GM20431 (cell line): ENCODE measurements around the gene SIRT6.
"Not testable (repeated sequence)": the region's sequence is repeated elsewhere in the genome, so short reads cannot be mapped to it uniquely, and the experiment has no call there.

ENCODE experiments used
- in situ Hi-C: fragments of 300-500 bp; cut with MseI, MboI; formaldehyde crosslinking; loops from one replicate; pipeline ENCODE4 v1.15.0; 2020; ENCODE audit warnings: low sequenced_read_pairs; ENCODE audit not compliant: unreplicated experiment

SIRT6 gene

GRCh38 chr19:4200940-4201542 lies 18.7 kb upstream of the SIRT6 start:
- in situ Hi-C loops, result no loop called here

GRCh38 chr19:4199699-4200293 lies 17.4 kb upstream of the SIRT6 start:
- in situ Hi-C loops, result no loop called here

GRCh38 chr19:4198467-4199126 lies 16.2 kb upstream of the SIRT6 start:
- in situ Hi-C loops, result no loop called here

GRCh38 chr19:4197625-4198466 lies 15.5 kb upstream of the SIRT6 start:
- in situ Hi-C loops, result no loop called here

- in situ Hi-C loops, result no loop called here
Measured at GRCh38 chr19:4197228-4197624, 14.9 kb upstream of the SIRT6 start.

- in situ Hi-C loops, result no loop called here
Measured at GRCh38 chr19:4196587-4197148, 14.3 kb upstream of the SIRT6 start.

GRCh38 chr19:4196009-4196408 lies 13.6 kb upstream of the SIRT6 start:
- in situ Hi-C loops, result no loop called here

- in situ Hi-C loops, result no loop called here
Measured at GRCh38 chr19:4194353-4194752, 12.0 kb upstream of the SIRT6 start.

- in situ Hi-C loops, result not testable (repeated sequence)
Measured at GRCh38 chr19:4192537-4192936, 10.2 kb upstream of the SIRT6 start.

GRCh38 chr19:4189641-4190040 lies 7.3 kb upstream of the SIRT6 start:
- in situ Hi-C loops, result no loop called here

- in situ Hi-C loops, result no loop called here
Measured at GRCh38 chr19:4187313-4188122, 5.2 kb upstream of the SIRT6 start.

GRCh38 chr19:4186087-4186993 lies 4.0 kb upstream of the SIRT6 start:
- in situ Hi-C loops, result no loop called here

GRCh38 chr19:4185413-4186086 lies 3.2 kb upstream of the SIRT6 start:
- in situ Hi-C loops, result no loop called here

GRCh38 chr19:4184718-4185352 lies 2.5 kb upstream of the SIRT6 start:
- in situ Hi-C loops, result no loop called here

GRCh38 chr19:4183967-4184717 lies 1.8 kb upstream of the SIRT6 start:
- in situ Hi-C loops, result no loop called here

GRCh38 chr19:4181053-4181508 lies 1.3 kb downstream of the SIRT6 start:
- in situ Hi-C loops, result no loop called here

GRCh38 chr19:4178990-4179389 lies 3.4 kb downstream of the SIRT6 start:
- in situ Hi-C loops, result no loop called here
